ENCODE results near the gene ALKBH5. TPM values are rescaled to one million over a fixed set of nuclear protein-coding genes. Genes with fewer than 3 reads are reported as not detected.
A peak's percentile ranks its signal among the peaks of the same experiment; 100 is the strongest.

ALKBH5 gene
- total RNA-seq, 2 donors from 2014 or later: 98.5 to 105 TPM

- no peak for DNase-seq (ENCODE audit: low spot score)
- intact Hi-C loops (cut with DNase I): no loop called here
Observed at GRCh38 chr17:18155179-18155578, 28.4 kb upstream of the ALKBH5 start.

- no peak for DNase-seq (ENCODE audit: low spot score)
- intact Hi-C loops (cut with DNase I): no loop called here
Observed at GRCh38 chr17:18156171-18156975, 27.3 kb upstream of the ALKBH5 start.

GRCh38 chr17:18156976-18157280 lies 26.7 kb upstream of the ALKBH5 start:
- DNase-seq (ENCODE audit: low spot score): no peak
- intact Hi-C loops (cut with DNase I): no loop called here

GRCh38 chr17:18157354-18157985 lies 26.2 kb upstream of the ALKBH5 start:
- intact Hi-C loops (cut with DNase I): no loop called here
- no peak for DNase-seq (ENCODE audit: low spot score)

- intact Hi-C loops (cut with DNase I): no loop called here
- DNase-seq (ENCODE audit: low spot score): peak; percentile 99
Observed at GRCh38 chr17:18158022-18158600, 25.5 kb upstream of the ALKBH5 start.

GRCh38 chr17:18159551-18160120 lies 24.0 kb upstream of the ALKBH5 start:
- intact Hi-C loops (cut with DNase I): no loop called here
- DNase-seq (ENCODE audit: low spot score): no peak

- DNase-seq (ENCODE audit: low spot score): no peak
- intact Hi-C loops (cut with DNase I): no loop called here
Observed at GRCh38 chr17:18160128-18160856, 23.3 kb upstream of the ALKBH5 start.

- no peak for DNase-seq (ENCODE audit: low spot score)
Observed at GRCh38 chr17:18161207-18162145, 22.2 kb upstream of the ALKBH5 start.

GRCh38 chr17:18163547-18163946 lies 20.1 kb upstream of the ALKBH5 start:
- DNase-seq (ENCODE audit: low spot score): no peak
- intact Hi-C loops (cut with DNase I): no loop called here

More at GRCh38 chr17:18161207-18162145, 22.2 kb upstream of the ALKBH5 start:
- intact Hi-C loops (cut with DNase I): no loop called here

- DNase-seq (ENCODE audit: low spot score): no peak
- intact Hi-C loops (cut with DNase I): no loop called here
Observed at GRCh38 chr17:18166894-18167293, 16.7 kb upstream of the ALKBH5 start.

- DNase-seq (ENCODE audit: low spot score): no peak
- intact Hi-C loops (cut with DNase I): no loop called here
Observed at GRCh38 chr17:18167421-18167820, 16.2 kb upstream of the ALKBH5 start.

GRCh38 chr17:18172531-18173278 lies 10.9 kb upstream of the ALKBH5 start:
- intact Hi-C loops (cut with DNase I): no loop called here

GRCh38 chr17:18173740-18174139 lies 9.9 kb upstream of the ALKBH5 start:
- intact Hi-C loops (cut with DNase I): no loop called here
- no peak for DNase-seq (ENCODE audit: low spot score)

More at GRCh38 chr17:18172531-18173278, 10.9 kb upstream of the ALKBH5 start:
- no peak for DNase-seq (ENCODE audit: low spot score)

GRCh38 chr17:18176176-18176575 lies 7.5 kb upstream of the ALKBH5 start:
- DNase-seq (ENCODE audit: low spot score): no peak
- intact Hi-C loops (cut with DNase I): no loop called here

- DNase-seq (ENCODE audit: low spot score): no peak
- intact Hi-C loops (cut with DNase I): no loop called here
Observed at GRCh38 chr17:18177133-18177532, 6.5 kb upstream of the ALKBH5 start.

- intact Hi-C loops (cut with DNase I): no loop called here
- no peak for DNase-seq (ENCODE audit: low spot score)
Observed at GRCh38 chr17:18177722-18178121, 5.9 kb upstream of the ALKBH5 start.

GRCh38 chr17:18179196-18179595 lies 4.4 kb upstream of the ALKBH5 start:
- intact Hi-C loops (cut with DNase I): no loop called here
- no peak for DNase-seq (ENCODE audit: low spot score)

- intact Hi-C loops (cut with DNase I): no loop called here
- no peak for DNase-seq (ENCODE audit: low spot score)
Observed at GRCh38 chr17:18179804-18180203, 3.8 kb upstream of the ALKBH5 start.

Measured in posterior vena cava (tissue), 2 donors.